ENCODE measurements around the gene TEX29. TPM values are rescaled to one million over a fixed set of nuclear protein-coding genes. Genes with fewer than 3 reads are reported as not detected.

TEX29 gene
- total and polyA plus RNA-seq, 2 of the 4 experiments (the other 2 are of a cell fraction), result 0.46 TPM; not detected in 1

DNA sequence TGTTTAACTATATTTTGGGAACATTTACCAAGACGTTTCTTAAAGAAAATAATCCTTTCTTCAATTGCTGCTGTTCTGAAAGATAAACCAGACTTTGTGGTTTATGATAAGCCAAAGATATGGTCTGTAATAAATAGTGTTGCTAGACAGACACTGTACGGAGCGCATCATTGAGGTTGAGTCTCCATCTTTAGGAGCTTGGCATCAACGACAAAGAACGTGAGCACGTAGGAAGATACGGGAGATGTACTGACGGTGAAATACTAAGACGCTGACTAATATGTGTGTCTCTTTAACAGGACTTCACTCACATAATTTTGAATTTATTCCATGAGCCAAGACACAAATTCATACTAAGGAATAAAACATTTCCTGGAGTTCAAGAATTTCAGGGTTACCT, 16.2 kb downstream of the TEX29 start (continued):
- TF ChIP-seq NFE2L2 (IDR thresholded peaks at IDR 0.05; ENCODE audit: low read depth, low read length) (no peak), RAD21 (IDR thresholded peaks at IDR 0.05; ENCODE audit: low read length) (no peak), RFX5 (IDR thresholded peaks at IDR 0.05; ENCODE audit: low read depth, low read length) (no peak)

DNA sequence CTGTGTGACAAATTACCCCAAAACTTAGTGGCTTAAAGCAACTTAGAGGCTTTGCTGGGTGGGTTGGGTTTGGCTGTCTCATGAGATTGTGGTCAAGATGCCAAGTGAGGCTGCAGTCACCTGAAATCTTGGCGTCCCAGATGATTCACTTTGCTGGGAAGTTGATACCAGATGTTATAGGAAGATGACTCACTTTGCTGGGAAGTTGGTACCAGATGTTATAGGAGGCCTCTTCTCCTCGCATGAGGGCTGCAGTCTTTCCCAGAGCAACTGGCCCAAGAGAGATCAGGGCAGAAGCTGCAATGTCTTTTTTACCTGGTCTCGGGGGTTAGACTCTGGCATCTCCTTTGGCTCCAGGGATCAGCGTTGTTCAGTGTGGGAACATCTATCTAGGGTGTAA, 16.8 kb downstream of the TEX29 start:
- Histone ChIP-seq H3K27me3 (ENCODE audit: control insufficient read depth, insufficient read depth, low read length) (0 out of 2 replicates have a peak, but pooled peaks cover 2% of the 10 kb centered on the region), H3K4ac (ENCODE audit: low read depth, low read length) (peak overlapping the region; percentile 85), H4K8ac (ENCODE audit: low read depth in 2 of 2, low read length in 2 of 2) (peak overlapping the region in 1 of 2 experiments; percentile 84; a peak in 2 of 4 replicates), H3K4me3 (ENCODE audit: insufficient read depth, low read depth, low read length) (no peak overlapping the region), H2AK5ac (ENCODE audit: low read depth, low read length) (peak overlapping the region; percentile 81; the same call in 1 of the 2 replicates), H2BK15ac (ENCODE audit: low read depth, low read length) (0 out of 3 replicates have a peak overlapping the region, but pooled peaks have one; percentile 68), H3K9me1 (ENCODE audit: insufficient read depth, low read length) (peaks cover 4% of the 10 kb centered on the region; the same call in 1 of the 2 replicates), H3K4me1 (ENCODE audit: control insufficient read depth, insufficient read depth, low read length) (peaks cover 8% of the 10 kb centered on the region), H3K9ac (ENCODE audit: low read depth, low read length) (no peak overlapping the region), H2AFZ (replicated peaks; ENCODE audit: low read length, poor library complexity) (peak overlapping the region; percentile 4), H2BK5ac (ENCODE audit: low read depth, low read length, poor library complexity, severe bottlenecking) (no peak overlapping the region), H4K20me1 (ENCODE audit: insufficient read depth, low read length) (no peaks in the 10 kb centered on the region), H4K5ac (ENCODE audit: low read depth, low read length) (peak overlapping the region; percentile 83), H3K14ac (replicated peaks; ENCODE audit: low read depth, low read length) (peak overlapping the region; percentile 48; the same call in 1 of the 2 replicates), H2BK20ac (ENCODE audit: low read depth, low read length) (peak overlapping the region; percentile 75), H2BK120ac (ENCODE audit: low read depth, low read length) (peak overlapping the region; percentile 93), H3K79me1 (ENCODE audit: low read depth in 1 of 2, low read length in 2 of 2) (no peaks in the 10 kb centered on the region), H3K23ac (ENCODE audit: low read depth, low read length) (no peak overlapping the region), H3K9me3 (ENCODE audit: control insufficient read depth, insufficient read depth, low read length) (peaks cover 3% of the 10 kb centered on the region), H3K56ac (ENCODE audit: extremely low read depth, insufficient read depth, low read length) (no peak overlapping the region), H3K18ac (ENCODE audit: low read depth, low read length) (peak overlapping the region; percentile 71), H3K27ac (ENCODE audit: insufficient read depth, low read length) (peak overlapping the region; percentile 59; the same call in 1 of the 2 replicates), H2AK9ac (replicated peaks; ENCODE audit: low read depth, low read length, poor library complexity) (no peak overlapping the region), H3K36me3 (ENCODE audit: control insufficient read depth, insufficient read depth, low read length) (no peaks in the 10 kb centered on the region), H3K4me2 (ENCODE audit: low read depth, low read length) (peak overlapping the region; percentile 63), H4K91ac (ENCODE audit: insufficient read depth, low read depth, low read length) (peak overlapping the region; percentile 41; the same call in 1 of the 2 replicates)
- ATAC-seq (ENCODE audit: low read depth) (peak; percentile 88), DNase-seq (peak; percentile 96)
- WGBS, 2 experiments (ENCODE audit: extremely low coverage in 2 of 2, insufficient read length in 1 of 2), result 33% methylated on average over 3 of the region's 4 CpGs; no CpG with 5 or more reads in 1 of the 2 experiments
- intact Hi-C loops (cut with micrococcal nuclease), result no loop called here
- ChIA-PET CTCF (no interaction called here), POLR2A (ENCODE audit: unreplicated experiment) (no interaction called here)
- TF ChIP-seq CEBPB (IDR thresholded peaks at IDR 0.05; ENCODE audit: low read depth, low read length), result no peak
- TF ChIP-seq FOS (IDR thresholded peaks at IDR 0.05; ENCODE audit: low read depth, low read length), result peak; percentile 96
- peak; percentile 51; the same call in 1 of the 2 replicates for TF ChIP-seq BHLHE40 (IDR thresholded peaks at IDR 0.05; ENCODE audit: low read depth, low read length)
- TF ChIP-seq, protein P1, sequence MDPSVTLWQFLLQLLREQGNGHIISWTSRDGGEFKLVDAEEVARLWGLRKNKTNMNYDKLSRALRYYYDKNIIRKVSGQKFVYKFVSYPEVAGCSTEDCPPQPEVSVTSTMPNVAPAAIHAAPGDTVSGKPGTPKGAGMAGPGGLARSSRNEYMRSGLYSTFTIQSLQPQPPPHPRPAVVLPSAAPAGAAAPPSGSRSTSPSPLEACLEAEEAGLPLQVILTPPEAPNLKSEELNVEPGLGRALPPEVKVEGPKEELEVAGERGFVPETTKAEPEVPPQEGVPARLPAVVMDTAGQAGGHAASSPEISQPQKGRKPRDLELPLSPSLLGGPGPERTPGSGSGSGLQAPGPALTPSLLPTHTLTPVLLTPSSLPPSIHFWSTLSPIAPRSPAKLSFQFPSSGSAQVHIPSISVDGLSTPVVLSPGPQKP (IDR thresholded peaks at IDR 0.05; ENCODE audit: borderline replicate concordance, low read depth, low read length), result no peak
- in situ Hi-C loops (cut with MboI; ENCODE audit: low sequenced_read_pairs), result no loop called here
- BruUV-seq (replicated peaks), result no TSS peak
- dilution Hi-C loops (cut with HindIII; ENCODE audit: low sequenced_read_pairs, unreplicated experiment), result no loop called here

Data from IMR-90 (cell line).